Endothelial cell of umbilical vein (primary cell): ENCODE data around the gene SYNJ2BP. TPM values are rescaled to one million over a fixed set of nuclear protein-coding genes. Genes with fewer than 3 reads are reported as not detected.

Experiments
- BruUV-seq: library from RNA; stranded (reverse); fragments of 400-500 nt; replicated peaks from 2 replicates; lab custom pipeline; 2021; lab: Mats Ljungman, UMichigan
- CTCF ChIA-PET: fragments of 300-600, 350-600 bp; sonication (Branson Sonifier 250); formaldehyde crosslinking; loops from one replicate; lab custom pipeline; 2021; ENCODE audit warnings: antibody characterized with exemption, inconsistent platforms; lab: Charles Lee
- POLR2A ChIA-PET: fragments of 300-600, 350-600 bp; sonication (Branson Sonifier 250); formaldehyde crosslinking; loops from one replicate; lab custom pipeline; 2021; ENCODE audit warnings: antibody characterized with exemption, inconsistent platforms; lab: Charles Lee
- DNase-seq: peaks from one replicate; pipeline ENCODE4 v3.0.0-alpha.2; 2011; ENCODE audit warnings: low read depth, low spot score
- FAIRE-seq: peaks from 2 replicates; lab custom pipeline; 2011; peaks lifted over from hg19 to GRCh38; lab: Jason Lieb, UNC
- H2AFZ ChIP-seq: 2 replicates; pipeline ENCODE4 v1.6.0; 2012; ENCODE audit warnings: low read depth, low read length, control low read depth, inconsistent platforms
- H3K27ac ChIP-seq: 2 replicates; pipeline ENCODE4 v1.5.1; 2011; ENCODE audit warnings: low read depth, mild to moderate bottlenecking, control low read depth, low read length, moderate library complexity; ENCODE audit not compliant: insufficient read depth
- H3K27me3 ChIP-seq, 2 experiments: 2 replicates each; pipeline versions ENCODE4 v1.6.0 to v1.6.1; 2011; ENCODE audit warnings: low read length in 2 of 2, mixed read lengths in 1 of 2; ENCODE audit not compliant: control insufficient read depth in 2 of 2, insufficient read depth in 2 of 2
- H3K36me3 ChIP-seq, 2 experiments: 2 replicates in 1 of 2; 3 replicates in 1 of 2; pipeline ENCODE4 v1.5.1; 2011; ENCODE audit warnings: low read length in 2 of 2, mild to moderate bottlenecking in 1 of 2, moderate library complexity in 1 of 2; ENCODE audit not compliant: control insufficient read depth in 2 of 2, insufficient read depth in 2 of 2; ENCODE audit errors: extremely low read depth in 1 of 2
- H3K4me1 ChIP-seq: 3 replicates; pipeline ENCODE4 v1.5.1; 2011; ENCODE audit warnings: mild to moderate bottlenecking, low read length; ENCODE audit not compliant: control insufficient read depth, insufficient read depth; ENCODE audit errors: extremely low read depth
- H3K4me2 ChIP-seq: 2 replicates; pipeline ENCODE4 v1.6.1; 2011; ENCODE audit warnings: low read length, control low read depth, mixed read lengths; ENCODE audit not compliant: insufficient read depth
- H3K4me3 ChIP-seq, 3 experiments: fragments of 200-600 bp in 1 of 3; sonication (generic), shearing (Covaris generic) in 1 of 3; replicated peaks in 1 of 3; 2 replicates each; pipeline ENCODE4 v1.5.1; 2011 to 2016; ENCODE audit warnings: control low read depth in 3 of 3, low read length in 3 of 3, mild to moderate bottlenecking in 2 of 3, inconsistent platforms in 1 of 3, low read depth in 1 of 3, moderate library complexity in 1 of 3; ENCODE audit not compliant: insufficient read depth in 1 of 3
- H3K79me2 ChIP-seq: 2 replicates; pipeline ENCODE4 v1.6.0; 2012; ENCODE audit warnings: low read length, inconsistent platforms; ENCODE audit not compliant: control insufficient read depth, insufficient read depth
- H3K9ac ChIP-seq: replicated peaks from 2 replicates; pipeline ENCODE3; 2011; ENCODE audit warnings: low read length, control low read depth; ENCODE audit not compliant: insufficient read depth; ENCODE audit errors: extremely low read depth
- H3K9me1 ChIP-seq: replicated peaks from 3 replicates; pipeline ENCODE4 v1.6.0; 2011; ENCODE audit warnings: mild to moderate bottlenecking, low read length; ENCODE audit not compliant: control insufficient read depth, insufficient read depth; ENCODE audit errors: extremely low read depth
- H3K9me3 ChIP-seq: replicated peaks from 2 replicates; pipeline ENCODE4 v1.5.1; 2012; ENCODE audit warnings: low read length, inconsistent platforms; ENCODE audit not compliant: control insufficient read depth, insufficient read depth
- H4K20me1 ChIP-seq: replicated peaks from 2 replicates; pipeline ENCODE3; 2011; ENCODE audit warnings: mild to moderate bottlenecking, low read length; ENCODE audit not compliant: control insufficient read depth, insufficient read depth; ENCODE audit errors: extremely low read depth
- CTCF ChIP-seq, 2 donors: IDR thresholded peaks; 1 replicate in 1 of 2; 2 replicates in 1 of 2; pipeline ENCODE4 v1.5.1; 2011; ENCODE audit warnings: low read length in 2 of 2, mild to moderate bottlenecking in 2 of 2, moderate library complexity in 2 of 2, control low read depth in 1 of 2, inconsistent platforms in 1 of 2, low read depth in 1 of 2; ENCODE audit not compliant: insufficient read depth in 1 of 2; ENCODE audit errors: extremely low read depth in 1 of 2
- EZH2 ChIP-seq: IDR thresholded peaks from 2 replicates; pipeline ENCODE4 v1.6.1; 2012; ENCODE audit warnings: borderline replicate concordance, low read depth, mild to moderate bottlenecking, moderate library complexity, low read length, inconsistent platforms; ENCODE audit not compliant: severe bottlenecking
- FOS ChIP-seq: IDR thresholded peaks from 2 replicates; pipeline ENCODE4 v1.6.1; 2011; ENCODE audit warnings: mild to moderate bottlenecking, low read length, moderate library complexity, borderline replicate concordance; ENCODE audit not compliant: insufficient read depth
- GATA2 ChIP-seq: IDR thresholded peaks from 2 replicates; pipeline ENCODE4 v1.7.0; 2011; ENCODE audit warnings: low read depth, mild to moderate bottlenecking, moderate library complexity, mixed read lengths, low read length; ENCODE audit not compliant: insufficient read length, insufficient read depth
- JUN ChIP-seq: IDR thresholded peaks from 2 replicates; pipeline ENCODE4 v1.6.1; 2011; ENCODE audit warnings: borderline replicate concordance, low read depth; ENCODE audit not compliant: insufficient read length, insufficient read depth
- MYC ChIP-seq: IDR thresholded peaks from one replicate; pipeline ENCODE4 v1.6.1; 2011; ENCODE audit warnings: mild to moderate bottlenecking, low read depth, low read length
- POLR2A ChIP-seq: IDR thresholded peaks from 2 replicates; pipeline ENCODE4 v1.6.1; 2012; ENCODE audit warnings: low read depth, mild to moderate bottlenecking, control low read depth, low read length
- POLR2AphosphoS5 ChIP-seq: IDR thresholded peaks from 2 replicates; pipeline ENCODE4 v1.6.1; 2012; ENCODE audit warnings: low read depth, mild to moderate bottlenecking, control low read depth, low read length, moderate library complexity; ENCODE audit not compliant: insufficient read depth
- dilution Hi-C: fragments of 300-500 bp; cut with MboI; formaldehyde crosslinking; loops from one replicate; pipeline ENCODE4 v1.15.0; 2019; ENCODE audit warnings: low sequenced_read_pairs; ENCODE audit not compliant: extremely low pct_ligation_motif_present
- intact Hi-C: fragments of 100-400 bp; cut with micrococcal nuclease; formaldehyde crosslinking; loops from one replicate; pipeline ENCODE4 v1.10.0; 2022
- polyA plus RNA-seq, 4 experiments: library from polyadenylated mRNA; depleted of rRNA in 3 of 4; stranded (reverse) in 3 of 4; unstranded in 1 of 4; fragments of >200 nt; gene quantifications; 2 replicates each; pipeline versions ENCODE4 v1.2.1 to v1.2.3, GENCODE V29; 2011 to 2012; ENCODE audit warnings: missing spikeins in 1 of 4
- total RNA-seq: library from RNA; stranded (reverse); gene quantifications from 2 replicates; pipeline ENCODE4 v1.2.3, GENCODE V29; 2021
- TF ChIP-seq, protein P1 (sequence below): IDR thresholded peaks from 2 replicates; pipeline ENCODE4 v1.6.1; 2011; ENCODE audit not compliant: insufficient read depth, insufficient read length

SYNJ2BP gene
- total and polyA plus RNA-seq, 2 donors (not counting 3 experiments of a cell fraction or from before 2014, with no cell fraction given) = 13.1 to 26.9 TPM

DNA sequence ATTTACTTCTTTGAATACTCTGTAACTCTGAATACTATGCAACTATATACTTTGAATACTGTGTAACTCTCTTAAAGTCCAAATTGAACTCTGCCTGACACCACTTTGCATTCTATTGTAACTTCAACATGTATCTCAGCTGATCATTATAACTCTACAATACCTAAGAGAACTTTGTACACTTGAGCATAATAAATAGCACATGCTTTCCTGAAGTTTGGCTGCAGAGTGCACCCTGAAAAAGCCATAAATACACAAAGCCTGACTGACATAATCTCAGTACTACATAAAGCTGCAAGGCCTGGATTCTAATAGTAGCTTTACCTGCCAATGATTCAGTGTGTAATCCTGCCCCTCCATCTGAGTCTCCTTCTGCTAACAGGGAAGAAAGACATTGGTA, 36.1 kb downstream of the SYNJ2BP start:
- no TSS peak for BruUV-seq
- Histone ChIP-seq H3K4me2 (no peak overlapping the region), H3K27ac (no peak overlapping the region), H2AFZ (no peak overlapping the region), H3K9ac (no peak overlapping the region), H3K36me3 (no peaks in the 10 kb centered on the region), H3K79me2 (no peaks in the 10 kb centered on the region), H3K9me3 (no peaks in the 10 kb centered on the region), H3K9me1 (no peaks in the 10 kb centered on the region), H3K4me1 (no peaks in the 10 kb centered on the region), H3K4me3 (no peak overlapping the region), H4K20me1 (no peaks in the 10 kb centered on the region), H3K27me3 (no peaks in the 10 kb centered on the region)
- CTCF ChIA-PET = no interaction called here
- dilution Hi-C loops = no loop called here
- TF ChIP-seq POLR2A (no peak), GATA2 (no peak), JUN (no peak)
- TF ChIP-seq, protein P1, sequence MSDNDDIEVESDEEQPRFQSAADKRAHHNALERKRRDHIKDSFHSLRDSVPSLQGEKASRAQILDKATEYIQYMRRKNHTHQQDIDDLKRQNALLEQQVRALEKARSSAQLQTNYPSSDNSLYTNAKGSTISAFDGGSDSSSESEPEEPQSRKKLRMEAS = no peak
- DNase-seq (no peak), FAIRE-seq (no peak)
- POLR2A ChIA-PET = no interaction called here
- intact Hi-C loops = no loop called here

GRCh38 chr14:70378696-70379095, 38.2 kb downstream of the SYNJ2BP start:
- FAIRE-seq (no peak), DNase-seq (no peak)
- H3K4me2 ChIP-seq = no peak overlapping the region
- CTCF ChIA-PET = no interaction called here
- H3K9ac ChIP-seq = no peak overlapping the region
- H3K9me3 ChIP-seq = no peaks in the 10 kb centered on the region
- H3K4me3 ChIP-seq = no peak overlapping the region
- H3K36me3 ChIP-seq = no peaks in the 10 kb centered on the region
- intact Hi-C loops = no loop called here
- H2AFZ ChIP-seq = no peak overlapping the region
- dilution Hi-C loops = no loop called here
- H4K20me1 ChIP-seq = no peaks in the 10 kb centered on the region
- no peaks in the 10 kb centered on the region for H3K9me1 ChIP-seq
- TF ChIP-seq MYC (no peak), JUN (no peak), POLR2A (no peak), GATA2 (no peak), EZH2 (no peak), POLR2AphosphoS5 (no peak), FOS (no peak), CTCF (IDR thresholded peaks at IDR 0.05; ENCODE audit: extremely low read depth in 1 of 2, insufficient read depth in 1 of 2, low read depth in 1 of 2, low read length in 2 of 2) (no peak)
- TF ChIP-seq, protein P1 = no peak
- no peaks in the 10 kb centered on the region for H3K27me3 ChIP-seq
- no peak overlapping the region for H3K27ac ChIP-seq
- POLR2A ChIA-PET = no interaction called here
- BruUV-seq = no TSS peak
- no peaks in the 10 kb centered on the region for H3K4me1 ChIP-seq
- H3K79me2 ChIP-seq = no peaks in the 10 kb centered on the region
